SH-SY5Y (cell line): Measurements from ENCODE around the gene NHLRC4.

Experiments used
- GATA2 ChIP-seq: IDR thresholded peaks from 2 replicates; pipeline ENCODE4 v1.6.1; 2011; ENCODE audit warnings: mild to moderate bottlenecking, low read depth, low read length
- GATA3 ChIP-seq: IDR thresholded peaks from 2 replicates; pipeline ENCODE4 v1.6.1; 2011; ENCODE audit warnings: low read depth, mild to moderate bottlenecking, low read length, moderate library complexity

GRCh38 chr16:565419-566330 is 1.1 kb upstream of the NHLRC4 start:
- TF ChIP-seq GATA2, result peak; percentile 98
- no peak for TF ChIP-seq GATA3
